GM10266 (cell line): ENCODE results near the gene UNG.

ENCODE experiments used
- DNase-seq: peaks from one replicate; pipeline ENCODE4 v3.0.0; 2012; ENCODE audit errors: extremely low spot score
- TF ChIP-seq, protein P1 (sequence below): IDR thresholded peaks from 2 replicates; pipeline ENCODE4 v1.5.1; 2012; ENCODE audit warnings: mild to moderate bottlenecking, low read depth; ENCODE audit not compliant: control insufficient read depth, insufficient read depth; ENCODE audit errors: missing control alignments

Gene UNG

DNA sequence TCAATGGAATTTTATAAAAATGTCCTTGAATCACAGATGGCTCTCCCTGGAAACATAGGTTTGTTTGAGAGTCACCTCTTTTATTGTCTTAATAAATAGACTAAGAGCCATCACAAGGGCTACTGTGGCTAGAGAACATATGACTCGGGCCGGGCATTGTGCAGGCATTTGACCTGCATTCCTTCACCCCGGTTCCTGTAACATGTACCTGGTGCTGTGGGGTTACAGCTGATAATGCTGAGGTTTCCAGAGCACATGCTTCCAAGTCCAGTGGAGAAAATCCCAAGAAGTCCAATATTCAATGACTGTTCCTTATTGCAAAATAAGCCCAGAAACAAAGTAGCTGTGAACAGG is 18.0 kb downstream of the UNG start:
- TF ChIP-seq, protein P1, sequence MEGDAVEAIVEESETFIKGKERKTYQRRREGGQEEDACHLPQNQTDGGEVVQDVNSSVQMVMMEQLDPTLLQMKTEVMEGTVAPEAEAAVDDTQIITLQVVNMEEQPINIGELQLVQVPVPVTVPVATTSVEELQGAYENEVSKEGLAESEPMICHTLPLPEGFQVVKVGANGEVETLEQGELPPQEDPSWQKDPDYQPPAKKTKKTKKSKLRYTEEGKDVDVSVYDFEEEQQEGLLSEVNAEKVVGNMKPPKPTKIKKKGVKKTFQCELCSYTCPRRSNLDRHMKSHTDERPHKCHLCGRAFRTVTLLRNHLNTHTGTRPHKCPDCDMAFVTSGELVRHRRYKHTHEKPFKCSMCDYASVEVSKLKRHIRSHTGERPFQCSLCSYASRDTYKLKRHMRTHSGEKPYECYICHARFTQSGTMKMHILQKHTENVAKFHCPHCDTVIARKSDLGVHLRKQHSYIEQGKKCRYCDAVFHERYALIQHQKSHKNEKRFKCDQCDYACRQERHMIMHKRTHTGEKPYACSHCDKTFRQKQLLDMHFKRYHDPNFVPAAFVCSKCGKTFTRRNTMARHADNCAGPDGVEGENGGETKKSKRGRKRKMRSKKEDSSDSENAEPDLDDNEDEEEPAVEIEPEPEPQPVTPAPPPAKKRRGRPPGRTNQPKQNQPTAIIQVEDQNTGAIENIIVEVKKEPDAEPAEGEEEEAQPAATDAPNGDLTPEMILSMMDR = no peak
- no peak for DNase-seq

DNA sequence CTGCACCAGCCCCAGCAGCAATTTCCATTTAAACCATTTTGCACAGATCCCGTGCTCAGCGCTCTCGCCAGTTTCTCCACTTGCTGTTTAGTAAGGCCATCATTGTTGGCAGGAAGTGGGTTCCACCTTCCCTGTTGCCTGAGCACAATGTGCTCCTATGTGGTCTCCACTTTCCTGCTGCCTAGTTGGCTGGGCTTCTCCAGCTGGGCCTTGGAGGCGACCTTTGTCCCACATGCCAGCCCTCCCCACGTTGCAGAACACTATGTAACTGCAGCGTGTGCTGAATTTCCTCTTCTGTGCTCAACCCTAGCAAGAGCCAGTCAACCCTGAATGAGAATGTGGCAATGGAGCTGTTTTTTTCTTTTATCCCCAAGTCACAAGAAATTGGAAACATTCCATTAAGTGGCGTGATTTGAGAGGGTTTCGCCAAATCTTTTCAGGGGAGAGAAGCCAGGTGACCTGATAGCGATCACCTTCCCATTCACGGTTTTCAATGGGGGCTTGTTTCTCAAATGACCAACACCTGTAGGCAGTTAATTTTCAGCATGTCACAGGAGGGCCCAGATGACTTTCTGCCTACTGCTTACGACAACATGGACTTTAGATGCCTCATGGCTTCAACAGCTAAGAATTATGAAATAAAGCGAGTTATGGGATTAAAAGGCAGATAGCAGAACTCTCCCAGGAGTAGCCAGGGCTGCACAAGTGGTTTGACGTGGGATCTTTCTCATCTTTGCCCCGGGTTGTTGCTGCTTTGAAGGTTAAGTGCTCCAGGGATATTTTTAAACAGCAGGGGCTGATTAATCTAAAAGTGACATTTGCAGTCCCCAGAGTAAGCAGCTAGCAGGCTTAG is 18.6 kb downstream of the UNG start, which contains the start of gene ACACB:
Gene ACACB, plus strand, starts transcription at position 830 of the 853 bp plus-strand sequence. CDS start 22,819 bp downstream, outside the sequence.
- no peak for DNase-seq
- TF ChIP-seq, protein P1 = no peak

- TF ChIP-seq, protein P1 = no peak
Measured at GRCh38 chr12:109116611-109116949, 19.2 kb downstream of the UNG start.

GRCh38 chr12:109120095-109120494 is 22.7 kb downstream of the UNG start:
- TF ChIP-seq, protein P1 = no peak
- no peak for DNase-seq

More at GRCh38 chr12:109116611-109116949, 19.2 kb downstream of the UNG start:
- no peak for DNase-seq

DNA sequence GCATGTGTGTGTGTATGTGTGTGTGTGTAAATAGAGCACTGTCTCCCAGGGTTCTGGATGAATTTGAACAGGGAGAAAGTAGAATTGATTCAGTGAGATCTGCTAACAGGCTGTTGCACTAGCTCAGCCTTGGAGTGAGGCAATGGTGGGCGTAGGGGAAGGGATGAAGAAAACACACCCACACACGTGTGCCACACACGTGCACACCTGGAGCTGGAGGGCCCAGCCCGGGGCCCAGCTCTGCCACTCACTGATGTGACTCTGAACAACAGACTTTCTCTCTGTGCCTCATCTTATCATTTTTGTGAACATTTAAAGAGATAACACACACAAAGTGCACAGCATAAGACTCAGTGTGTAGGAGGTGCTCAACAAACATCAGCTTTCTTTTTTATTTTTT is 23.2 kb downstream of the UNG start:
- TF ChIP-seq, protein P1 = no peak
- DNase-seq = no peak

GRCh38 chr12:109121346-109121880 is 24.0 kb downstream of the UNG start:
- TF ChIP-seq, protein P1 = no peak
- no peak for DNase-seq
